ENCODE results near the gene RREB1. TPM values are rescaled to one million over a fixed set of nuclear protein-coding genes. Genes with fewer than 3 reads are reported as not detected.

Gene RREB1
- total RNA-seq, 1 donor from 2014 or later: 41.8 TPM

DNA sequence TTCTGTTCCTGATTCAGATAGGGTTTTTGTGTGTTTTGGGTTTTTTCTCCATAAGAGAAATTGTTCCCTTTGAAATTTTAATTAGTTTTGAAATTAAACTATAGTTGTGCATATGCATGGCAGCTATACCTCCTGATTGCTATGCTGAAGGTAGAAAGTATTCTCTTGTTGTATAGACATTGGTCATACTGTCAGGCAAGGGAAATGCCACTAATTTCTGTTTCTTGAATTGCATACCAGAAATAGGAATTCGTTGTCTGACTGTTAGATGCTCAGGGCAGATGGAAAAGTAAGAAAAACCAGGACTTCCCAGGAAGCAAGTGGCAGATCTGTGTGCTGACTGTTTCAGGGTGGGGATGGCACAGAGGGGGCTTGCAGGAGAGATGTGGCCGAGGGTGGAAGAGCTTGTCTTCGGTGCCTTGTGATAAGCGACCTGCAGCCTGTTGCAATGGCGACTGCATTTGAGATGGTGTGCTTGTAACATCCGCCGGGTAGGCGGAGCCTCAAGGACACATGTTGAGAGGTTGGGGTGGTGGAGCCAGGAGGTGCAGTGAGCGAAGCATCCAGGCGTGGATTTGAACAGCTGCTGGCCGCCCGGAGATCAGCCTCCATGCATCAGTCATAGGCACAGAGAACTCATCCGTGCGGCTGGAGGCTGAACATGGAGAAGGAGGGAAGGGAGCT lies 42.8 kb downstream of the RREB1 start:
- FAIRE-seq: no peak

DNA sequence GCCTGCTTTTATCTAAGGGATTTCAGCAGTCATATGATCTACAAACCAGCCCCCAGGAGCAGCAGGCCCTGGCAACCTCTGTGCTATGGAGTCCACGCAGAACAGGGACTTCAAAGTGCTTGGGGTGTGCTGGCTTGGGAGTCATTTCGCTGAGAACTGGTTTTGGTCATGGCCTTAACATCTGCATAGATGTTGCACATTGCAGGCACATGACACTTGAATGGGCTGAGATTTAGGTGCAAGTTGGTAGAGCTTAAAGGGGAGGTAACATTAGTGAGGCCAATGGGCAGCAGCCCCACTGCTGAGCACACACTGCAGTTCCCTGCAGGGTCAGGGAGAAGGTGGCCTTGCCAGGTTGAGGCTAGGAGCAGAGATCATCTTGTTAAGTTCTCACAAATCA lies 43.6 kb downstream of the RREB1 start:
- H3K4me1 ChIP-seq (ENCODE audit: insufficient read depth, low read length): peaks cover 37% of the 10 kb centered on the region
- no peaks in the 10 kb centered on the region for H3K36me3 ChIP-seq (ENCODE audit: insufficient read depth, low read length)
- Mint-ChIP-seq H3K36me3 (ENCODE audit: low read depth, unreplicated experiment) (no peaks in the 10 kb centered on the region), H3K9me3 (ENCODE audit: unreplicated experiment) (no peaks in the 10 kb centered on the region), H3K27me3 (ENCODE audit: low read depth, unreplicated experiment) (no peaks in the 10 kb centered on the region), H3K27ac (ENCODE audit: unreplicated experiment) (no peak overlapping the region), H3K4me1 (ENCODE audit: low read depth, unreplicated experiment) (peaks cover 79% of the 10 kb centered on the region), H3K4me3 (ENCODE audit: unreplicated experiment) (no peak overlapping the region)
- peaks cover 61% of the 10 kb centered on the region for H4K20me1 ChIP-seq (ENCODE audit: insufficient read depth, low read length)
- H3K9me3 ChIP-seq (ENCODE audit: insufficient read depth, low read depth, low read length): no peaks in the 10 kb centered on the region
- no peak overlapping the region for H3K4me2 ChIP-seq (ENCODE audit: low read length)
- no peak for TF ChIP-seq EZH2 (IDR thresholded peaks at IDR 0.05; ENCODE audit: insufficient read depth, low read length)
- TF ChIP-seq, protein P1, sequence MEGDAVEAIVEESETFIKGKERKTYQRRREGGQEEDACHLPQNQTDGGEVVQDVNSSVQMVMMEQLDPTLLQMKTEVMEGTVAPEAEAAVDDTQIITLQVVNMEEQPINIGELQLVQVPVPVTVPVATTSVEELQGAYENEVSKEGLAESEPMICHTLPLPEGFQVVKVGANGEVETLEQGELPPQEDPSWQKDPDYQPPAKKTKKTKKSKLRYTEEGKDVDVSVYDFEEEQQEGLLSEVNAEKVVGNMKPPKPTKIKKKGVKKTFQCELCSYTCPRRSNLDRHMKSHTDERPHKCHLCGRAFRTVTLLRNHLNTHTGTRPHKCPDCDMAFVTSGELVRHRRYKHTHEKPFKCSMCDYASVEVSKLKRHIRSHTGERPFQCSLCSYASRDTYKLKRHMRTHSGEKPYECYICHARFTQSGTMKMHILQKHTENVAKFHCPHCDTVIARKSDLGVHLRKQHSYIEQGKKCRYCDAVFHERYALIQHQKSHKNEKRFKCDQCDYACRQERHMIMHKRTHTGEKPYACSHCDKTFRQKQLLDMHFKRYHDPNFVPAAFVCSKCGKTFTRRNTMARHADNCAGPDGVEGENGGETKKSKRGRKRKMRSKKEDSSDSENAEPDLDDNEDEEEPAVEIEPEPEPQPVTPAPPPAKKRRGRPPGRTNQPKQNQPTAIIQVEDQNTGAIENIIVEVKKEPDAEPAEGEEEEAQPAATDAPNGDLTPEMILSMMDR (IDR thresholded peaks at IDR 0.05; ENCODE audit: insufficient read depth, low read depth, low read length): no peak
- H2AFZ ChIP-seq (ENCODE audit: low read depth, low read length): no peak overlapping the region
- H3K79me2 ChIP-seq (ENCODE audit: insufficient read depth, low read length): peaks cover 100% of the 10 kb centered on the region
- H3K27me3 ChIP-seq (ENCODE audit: insufficient read depth, low read length): no peaks in the 10 kb centered on the region
- H3K4me3 ChIP-seq (ENCODE audit: insufficient read depth, low read depth, low read length): no peak overlapping the region
- FAIRE-seq (no peak), DNase-seq (ENCODE audit: low read depth) (no peak)
- H3K9ac ChIP-seq (ENCODE audit: low read length): no peak overlapping the region
- H3K27ac ChIP-seq (ENCODE audit: low read depth, low read length): no peak overlapping the region

More for the DNA sequence above, 42.8 kb downstream of the RREB1 start:
- no peak for DNase-seq (ENCODE audit: low read depth)
- peaks cover 100% of the 10 kb centered on the region for H3K79me2 ChIP-seq (ENCODE audit: insufficient read depth, low read length)
- no peak overlapping the region for H3K9ac ChIP-seq (ENCODE audit: low read length)
- Mint-ChIP-seq H3K27ac (ENCODE audit: unreplicated experiment) (peak overlapping the region; percentile 67), H3K4me3 (ENCODE audit: unreplicated experiment) (peak overlapping the region; percentile 14), H3K36me3 (ENCODE audit: low read depth, unreplicated experiment) (no peaks in the 10 kb centered on the region), H3K27me3 (ENCODE audit: low read depth, unreplicated experiment) (no peaks in the 10 kb centered on the region), H3K9me3 (ENCODE audit: unreplicated experiment) (no peaks in the 10 kb centered on the region), H3K4me1 (ENCODE audit: low read depth, unreplicated experiment) (peaks cover 80% of the 10 kb centered on the region)
- no peak overlapping the region for H3K4me3 ChIP-seq (ENCODE audit: insufficient read depth, low read depth, low read length)
- H3K9me3 ChIP-seq (ENCODE audit: insufficient read depth, low read depth, low read length): no peaks in the 10 kb centered on the region
- peaks cover 38% of the 10 kb centered on the region for H3K4me1 ChIP-seq (ENCODE audit: insufficient read depth, low read length)
- H3K36me3 ChIP-seq (ENCODE audit: insufficient read depth, low read length): no peaks in the 10 kb centered on the region
- no peak overlapping the region for H3K27ac ChIP-seq (ENCODE audit: low read depth, low read length)
- no peaks in the 10 kb centered on the region for H3K27me3 ChIP-seq (ENCODE audit: insufficient read depth, low read length)
- H4K20me1 ChIP-seq (ENCODE audit: insufficient read depth, low read length): peaks cover 54% of the 10 kb centered on the region
- no peak overlapping the region for H2AFZ ChIP-seq (ENCODE audit: low read depth, low read length)
- TF ChIP-seq EZH2 (IDR thresholded peaks at IDR 0.05; ENCODE audit: insufficient read depth, low read length): no peak
- TF ChIP-seq, protein P1 (IDR thresholded peaks at IDR 0.05; ENCODE audit: insufficient read depth, low read depth, low read length): no peak
- no peak overlapping the region for H3K4me2 ChIP-seq (ENCODE audit: low read length)

DNA sequence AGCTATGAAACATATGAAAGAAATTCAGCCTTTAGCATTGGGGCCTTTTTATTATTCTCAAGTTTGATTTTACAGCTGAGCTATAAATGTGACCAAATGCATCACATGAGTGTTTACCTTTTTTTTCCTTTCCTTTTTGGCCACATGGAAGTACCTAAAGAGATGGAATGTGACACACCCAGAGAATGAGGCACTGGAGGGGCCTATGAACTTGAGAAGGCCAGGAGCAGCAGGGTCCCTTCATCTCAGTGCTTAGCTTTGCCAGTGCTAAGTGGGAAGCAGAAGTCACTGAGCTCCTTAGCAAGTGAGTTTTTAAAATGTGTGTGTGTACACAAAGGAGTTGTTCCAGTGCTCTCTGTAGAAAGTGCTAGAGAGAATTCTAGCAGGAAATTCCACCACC lies 44.7 kb downstream of the RREB1 start:
- FAIRE-seq: no peak

More for the DNA sequence above, 44.7 kb downstream of the RREB1 start:
- H3K4me1 ChIP-seq (ENCODE audit: insufficient read depth, low read length): peaks cover 37% of the 10 kb centered on the region
- H3K36me3 Mint-ChIP-seq (ENCODE audit: low read depth, unreplicated experiment): no peaks in the 10 kb centered on the region
- H3K4me3 ChIP-seq (ENCODE audit: insufficient read depth, low read depth, low read length): no peak overlapping the region
- H3K9me3 Mint-ChIP-seq (ENCODE audit: unreplicated experiment): no peaks in the 10 kb centered on the region
- H3K9ac ChIP-seq (ENCODE audit: low read length): no peak overlapping the region
- TF ChIP-seq, protein P1 (IDR thresholded peaks at IDR 0.05; ENCODE audit: insufficient read depth, low read depth, low read length): no peak
- TF ChIP-seq EZH2 (IDR thresholded peaks at IDR 0.05; ENCODE audit: insufficient read depth, low read length): no peak
- no peak overlapping the region for H2AFZ ChIP-seq (ENCODE audit: low read depth, low read length)
- H4K20me1 ChIP-seq (ENCODE audit: insufficient read depth, low read length): peaks cover 69% of the 10 kb centered on the region
- H3K4me2 ChIP-seq (ENCODE audit: low read length): no peak overlapping the region
- no peak overlapping the region for H3K4me3 Mint-ChIP-seq (ENCODE audit: unreplicated experiment)
- no peak for DNase-seq (ENCODE audit: low read depth)
- H3K27me3 Mint-ChIP-seq (ENCODE audit: low read depth, unreplicated experiment): no peaks in the 10 kb centered on the region
- no peaks in the 10 kb centered on the region for H3K27me3 ChIP-seq (ENCODE audit: insufficient read depth, low read length)
- H3K27ac ChIP-seq (ENCODE audit: low read depth, low read length): no peak overlapping the region
- H3K9me3 ChIP-seq (ENCODE audit: insufficient read depth, low read depth, low read length): no peaks in the 10 kb centered on the region
- no peaks in the 10 kb centered on the region for H3K36me3 ChIP-seq (ENCODE audit: insufficient read depth, low read length)
- no peak overlapping the region for H3K27ac Mint-ChIP-seq (ENCODE audit: unreplicated experiment)
- H3K4me1 Mint-ChIP-seq (ENCODE audit: low read depth, unreplicated experiment): peaks cover 75% of the 10 kb centered on the region
- H3K79me2 ChIP-seq (ENCODE audit: insufficient read depth, low read length): peaks cover 97% of the 10 kb centered on the region
